IMR-90 (cell line): ENCODE data around the gene PSMA4.

Source experiments
- CEBPB ChIP-seq: IDR thresholded peaks from 2 replicates; pipeline ENCODE4 v1.6.1; 2012; ENCODE audit warnings: low read depth, low read length, improper control_type of control experiment
- POLR2A ChIP-seq: IDR thresholded peaks from 2 replicates; pipeline ENCODE4 v1.6.1; 2012; ENCODE audit warnings: mild to moderate bottlenecking, low read depth, low read length
- TF ChIP-seq, protein P1 (sequence below): conservative IDR thresholded peaks from 2 replicates; pipeline ENCODE4 v1.5.1; 2012; ENCODE audit warnings: mild to moderate bottlenecking, low read depth, low read length, improper control_type of control experiment

DNA sequence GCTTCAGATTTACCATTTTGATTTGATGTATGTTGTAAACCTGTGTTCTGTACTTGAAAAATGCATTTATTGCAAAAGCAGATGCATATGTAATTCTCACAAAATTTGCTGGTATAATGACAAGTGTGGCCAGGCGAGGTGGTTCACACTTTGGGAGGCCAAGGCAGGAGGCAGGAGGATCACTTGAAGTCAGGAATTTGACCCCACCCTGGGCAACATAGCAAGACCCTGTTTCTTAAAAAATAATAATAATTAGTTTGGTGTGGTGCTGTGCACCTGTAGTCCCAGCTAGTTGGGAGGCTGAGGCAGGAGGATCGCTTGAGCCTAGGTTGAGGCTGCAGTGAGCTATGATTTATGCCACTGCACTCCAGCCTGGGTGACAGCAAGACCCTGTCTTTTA, 37.6 kb upstream of the PSMA4 start:
- TF ChIP-seq, protein P1, sequence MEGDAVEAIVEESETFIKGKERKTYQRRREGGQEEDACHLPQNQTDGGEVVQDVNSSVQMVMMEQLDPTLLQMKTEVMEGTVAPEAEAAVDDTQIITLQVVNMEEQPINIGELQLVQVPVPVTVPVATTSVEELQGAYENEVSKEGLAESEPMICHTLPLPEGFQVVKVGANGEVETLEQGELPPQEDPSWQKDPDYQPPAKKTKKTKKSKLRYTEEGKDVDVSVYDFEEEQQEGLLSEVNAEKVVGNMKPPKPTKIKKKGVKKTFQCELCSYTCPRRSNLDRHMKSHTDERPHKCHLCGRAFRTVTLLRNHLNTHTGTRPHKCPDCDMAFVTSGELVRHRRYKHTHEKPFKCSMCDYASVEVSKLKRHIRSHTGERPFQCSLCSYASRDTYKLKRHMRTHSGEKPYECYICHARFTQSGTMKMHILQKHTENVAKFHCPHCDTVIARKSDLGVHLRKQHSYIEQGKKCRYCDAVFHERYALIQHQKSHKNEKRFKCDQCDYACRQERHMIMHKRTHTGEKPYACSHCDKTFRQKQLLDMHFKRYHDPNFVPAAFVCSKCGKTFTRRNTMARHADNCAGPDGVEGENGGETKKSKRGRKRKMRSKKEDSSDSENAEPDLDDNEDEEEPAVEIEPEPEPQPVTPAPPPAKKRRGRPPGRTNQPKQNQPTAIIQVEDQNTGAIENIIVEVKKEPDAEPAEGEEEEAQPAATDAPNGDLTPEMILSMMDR: no peak
- no peak for TF ChIP-seq CEBPB
- TF ChIP-seq POLR2A: no peak
